SU-DHL-6 (cell line): Measurements from ENCODE around the gene SPP1.

ENCODE experiments used
- H2AFZ ChIP-seq: fragments of 200-600 bp; sonication (generic); 2 replicates; pipeline ENCODE4 v1.6.1; 2014; ENCODE audit warnings: low read depth, mild to moderate bottlenecking, moderate library complexity, mixed read lengths, antibody characterized with exemption, low read length; ENCODE audit not compliant: severe bottlenecking
- H3F3A ChIP-seq: fragments of 200-600 bp; shearing (Covaris generic); 2 replicates; pipeline ENCODE4 v1.6.0; 2016; ENCODE audit warnings: antibody characterized with exemption, mild to moderate bottlenecking; ENCODE audit not compliant: insufficient read depth
- H3K27ac ChIP-seq: fragments of 200-600 bp; sonication (generic); 2 replicates; pipeline ENCODE4 v1.5.1; 2016; ENCODE audit warnings: low read depth, mild to moderate bottlenecking, low read length, moderate library complexity, mixed read lengths
- H3K27me3 ChIP-seq: fragments of 200-600 bp; sonication (generic), shearing (Covaris generic); 2 replicates; pipeline ENCODE4 v1.6.0; 2014; ENCODE audit warnings: mild to moderate bottlenecking, low read length
- H3K36me3 ChIP-seq: fragments of 200-600 bp; sonication (generic); 2 replicates; pipeline ENCODE4 v1.6.1; 2014; ENCODE audit warnings: mild to moderate bottlenecking, low read length, mixed read lengths
- H3K4me2 ChIP-seq: fragments of 300-600, 200-600 bp; shearing (Covaris generic), sonication (generic); 2 replicates; pipeline ENCODE4 v1.6.0; 2014; ENCODE audit warnings: low read length, low read depth, mild to moderate bottlenecking; ENCODE audit not compliant: poor library complexity, severe bottlenecking
- H3K4me3 ChIP-seq: fragments of 200-600 bp; sonication (generic); 2 replicates; pipeline ENCODE4 v1.5.1; 2014; ENCODE audit warnings: antibody characterized with exemption, low read length, mild to moderate bottlenecking, mixed read lengths; ENCODE audit not compliant: insufficient read depth, poor library complexity, severe bottlenecking
- H3K79me2 ChIP-seq: fragments of 200-600 bp; sonication (generic); 2 replicates; pipeline ENCODE4 v1.6.1; 2014; ENCODE audit warnings: mild to moderate bottlenecking, low read length, moderate library complexity; ENCODE audit not compliant: insufficient read depth
- H3K9ac ChIP-seq: fragments of 200-600 bp; sonication (generic); 2 replicates; pipeline ENCODE4 v1.7.0; 2014; ENCODE audit warnings: mild to moderate bottlenecking, low read length
- H3K9me2 ChIP-seq: fragments of 200-600 bp; sonication (generic); replicated peaks from 2 replicates; pipeline ENCODE4 v1.6.1; 2014; ENCODE audit warnings: low read length; ENCODE audit not compliant: insufficient read depth
- H3K9me3 ChIP-seq: fragments of 200-600 bp; sonication (generic); 2 replicates; pipeline ENCODE4 v1.6.1; 2014; ENCODE audit warnings: low read length, mixed read lengths; ENCODE audit not compliant: insufficient read depth
- H4K20me1 ChIP-seq: fragments of 200-600 bp; sonication (generic); 2 replicates; pipeline ENCODE4 v1.6.1; 2014; ENCODE audit warnings: low read depth, mild to moderate bottlenecking, antibody characterized with exemption, low read length, moderate library complexity, mixed read lengths
- CTCF ChIP-seq: fragments of 200-600 bp; sonication (generic); IDR thresholded peaks from one replicate; pipeline ENCODE4 v1.5.1; 2017; ENCODE audit warnings: antibody characterized with exemption, mild to moderate bottlenecking, low read length, moderate library complexity; ENCODE audit not compliant: insufficient read depth, poor library complexity, severe bottlenecking
- EZH2phosphoT487 ChIP-seq: fragments of 200-600 bp; sonication (generic), shearing (Covaris generic); conservative IDR thresholded peaks from 2 replicates; pipeline ENCODE4 v1.6.1; 2018; ENCODE audit warnings: mild to moderate bottlenecking, antibody characterized with exemption, low read length, moderate library complexity, mixed read lengths

The SPP1 gene

GRCh38 chr4:88002786-88003185, 27.3 kb downstream of the SPP1 start:
- Histone ChIP-seq H3K27ac (no peak overlapping the region), H3K9me2 (no peaks in the 10 kb centered on the region), H3F3A (no peaks in the 10 kb centered on the region), H3K79me2 (no peaks in the 10 kb centered on the region), H3K9ac (no peak overlapping the region), H3K4me3 (no peak overlapping the region), H2AFZ (no peak overlapping the region), H3K9me3 (no peaks in the 10 kb centered on the region), H3K36me3 (no peaks in the 10 kb centered on the region), H3K27me3 (no peaks in the 10 kb centered on the region), H4K20me1 (no peaks in the 10 kb centered on the region), H3K4me2 (no peak overlapping the region)
- TF ChIP-seq CTCF = no peak
- no peak for TF ChIP-seq EZH2phosphoT487

GRCh38 chr4:88003261-88003660, 27.7 kb downstream of the SPP1 start:
- Histone ChIP-seq H3K4me2 (no peak overlapping the region), H3K4me3 (no peak overlapping the region), H3K36me3 (no peaks in the 10 kb centered on the region), H3K9ac (no peak overlapping the region), H2AFZ (no peak overlapping the region), H3F3A (no peaks in the 10 kb centered on the region), H3K27me3 (no peaks in the 10 kb centered on the region), H4K20me1 (no peaks in the 10 kb centered on the region), H3K79me2 (no peaks in the 10 kb centered on the region), H3K27ac (no peak overlapping the region), H3K9me3 (no peaks in the 10 kb centered on the region), H3K9me2 (no peaks in the 10 kb centered on the region)
- no peak for TF ChIP-seq CTCF
- no peak for TF ChIP-seq EZH2phosphoT487

- Histone ChIP-seq H3K79me2 (no peaks in the 10 kb centered on the region), H2AFZ (no peak overlapping the region), H4K20me1 (no peaks in the 10 kb centered on the region), H3K4me3 (no peak overlapping the region), H3K9me2 (no peaks in the 10 kb centered on the region), H3K4me2 (no peak overlapping the region), H3F3A (no peaks in the 10 kb centered on the region), H3K27me3 (no peaks in the 10 kb centered on the region), H3K9me3 (no peaks in the 10 kb centered on the region), H3K36me3 (no peaks in the 10 kb centered on the region), H3K9ac (no peak overlapping the region), H3K27ac (no peak overlapping the region)
- TF ChIP-seq EZH2phosphoT487 (no peak), CTCF (no peak)
Measured at GRCh38 chr4:88005076-88005475, 29.6 kb downstream of the SPP1 start.
